MCF 10A (cell line): ENCODE data around the gene HAO2. TPM values are rescaled to one million over a fixed set of nuclear protein-coding genes. Genes with fewer than 3 reads are reported as not detected.

ENCODE experiments used
- BruUV-seq: library from RNA; stranded (reverse); fragments of 400-500 nt; replicated peaks from 2 replicates; lab custom pipeline; 2021; lab: Mats Ljungman, UMichigan
- CTCF ChIA-PET: fragments of 300-600 bp; sonication (Branson Sonifier 250); formaldehyde crosslinking; extraction: SDS; loops from one replicate; lab custom pipeline; 2021; ENCODE audit warnings: antibody characterized with exemption, inconsistent platforms; lab: Yijun Ruan, JAX
- POLR2A ChIA-PET: fragments of 300-600, 350-650 bp; sonication (Branson Sonifier 250); formaldehyde crosslinking; extraction: SDS; loops from one replicate; lab custom pipeline; 2020; ENCODE audit warnings: antibody characterized with exemption, inconsistent platforms; lab: Yijun Ruan, JAX
- DNase-seq: peaks from one replicate; pipeline ENCODE4 v3.0.0-alpha.2; 2018; ENCODE audit not compliant: unreplicated experiment
- H3K27ac Mint-ChIP-seq: one replicate; pipeline ENCODE4 v1.8.0; 2022; ENCODE audit warnings: mild to moderate bottlenecking, low read depth, mixed read lengths; ENCODE audit not compliant: unreplicated experiment
- H3K27me3 Mint-ChIP-seq: one replicate; pipeline ENCODE4 v1.8.0; 2022; ENCODE audit warnings: mixed read lengths; ENCODE audit not compliant: insufficient read depth, unreplicated experiment
- H3K36me3 Mint-ChIP-seq: one replicate; pipeline ENCODE4 v1.8.0; 2022; ENCODE audit warnings: mild to moderate bottlenecking, moderate library complexity, mixed read lengths; ENCODE audit not compliant: insufficient read depth, unreplicated experiment
- H3K4me1 Mint-ChIP-seq: one replicate; pipeline ENCODE4 v1.8.0; 2022; ENCODE audit warnings: mixed read lengths; ENCODE audit not compliant: insufficient read depth, unreplicated experiment
- H3K4me3 Mint-ChIP-seq: one replicate; pipeline ENCODE4 v1.8.0; 2022; ENCODE audit warnings: mild to moderate bottlenecking, moderate library complexity, mixed read lengths; ENCODE audit not compliant: unreplicated experiment
- H3K9me3 Mint-ChIP-seq: one replicate; pipeline ENCODE4 v1.8.0; 2022; ENCODE audit warnings: mixed read lengths; ENCODE audit not compliant: unreplicated experiment
- CTCF ChIP-seq: fragments of 200-600 bp; IDR thresholded peaks from one replicate; pipeline ENCODE4 v1.8.0; 2022; ENCODE audit warnings: antibody characterized with exemption, mild to moderate bottlenecking; ENCODE audit not compliant: unreplicated experiment
- intact Hi-C: fragments of 100-400 bp; cut with micrococcal nuclease; formaldehyde crosslinking; loops from 2 replicates; pipeline ENCODE4 v1.14.1; 2022
- total RNA-seq: library from RNA; stranded (reverse); gene quantifications from 2 replicates; pipeline ENCODE4 v1.2.3, GENCODE V29; 2022

HAO2 gene
- total RNA-seq, 1 experiment from 2014 or later, result not detected

DNA sequence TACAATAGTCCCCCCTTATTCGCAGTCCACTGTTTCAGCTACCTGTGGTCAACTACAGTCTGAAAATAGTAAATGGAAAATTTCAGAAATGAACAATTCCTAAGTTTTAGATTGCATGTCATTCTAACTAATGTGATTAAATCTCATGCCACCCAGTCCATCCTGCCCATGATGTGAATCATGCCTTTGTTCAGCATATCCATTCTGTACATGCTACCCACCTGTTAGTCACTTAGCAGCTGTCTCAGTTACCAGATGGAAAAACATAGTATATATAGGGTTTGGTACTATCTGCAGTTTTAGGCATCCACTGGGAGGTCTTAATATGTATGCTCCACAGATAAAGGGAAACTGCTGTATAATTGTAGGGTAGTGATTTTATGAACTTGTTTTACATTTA, 16.6 kb upstream of the HAO2 start:
- ChIA-PET POLR2A (no interaction called here), CTCF (interaction anchor here (1.3 kb wide), 1 partner anchor 76 kb away, joined by 4 read pairs; no protein-coding TSS in a partner anchor)
- H3K36me3 Mint-ChIP-seq, result no peaks in the 10 kb centered on the region
- no peaks in the 10 kb centered on the region for H3K27me3 Mint-ChIP-seq
- peaks cover 13% of the 10 kb centered on the region for H3K9me3 Mint-ChIP-seq
- H3K4me3 Mint-ChIP-seq, result no peak overlapping the region
- H3K4me1 Mint-ChIP-seq, result no peaks in the 10 kb centered on the region
- no peak for TF ChIP-seq CTCF
- no TSS peak for BruUV-seq
- intact Hi-C loops, result no loop called here
- DNase-seq, result no peak
- H3K27ac Mint-ChIP-seq, result no peak overlapping the region

- H3K9me3 Mint-ChIP-seq, result peaks cover 13% of the 10 kb centered on the region
- intact Hi-C loops, result no loop called here
- no TSS peak for BruUV-seq
- CTCF ChIA-PET, result interaction anchor here (1.3 kb wide), 1 partner anchor 13 kb away, joined by 6 read pairs; no protein-coding TSS in a partner anchor
- H3K27ac Mint-ChIP-seq, result no peak overlapping the region
- TF ChIP-seq CTCF, result no peak
- no peak overlapping the region for H3K4me3 Mint-ChIP-seq
- DNase-seq, result no peak
- POLR2A ChIA-PET, result no interaction called here
- no peaks in the 10 kb centered on the region for H3K36me3 Mint-ChIP-seq
- H3K4me1 Mint-ChIP-seq, result peaks cover 7% of the 10 kb centered on the region
- no peaks in the 10 kb centered on the region for H3K27me3 Mint-ChIP-seq
These were observed 14.7 kb upstream of the HAO2 start for GRCh38 chr1:119353836-119354235.

- Mint-ChIP-seq H3K4me1 (peaks cover 10% of the 10 kb centered on the region), H3K36me3 (no peaks in the 10 kb centered on the region), H3K27me3 (no peaks in the 10 kb centered on the region), H3K27ac (peak overlapping the region; percentile 32), H3K9me3 (peaks cover 13% of the 10 kb centered on the region), H3K4me3 (no peak overlapping the region)
- TF ChIP-seq CTCF, result no peak
- ChIA-PET POLR2A (interaction anchor here (1.1 to 1.8 kb wide), 4 partner anchors 9 to 79 kb away, joined by 3 to 7 read pairs (median 4); no protein-coding TSS in a partner anchor), CTCF (interaction anchor here (0.6 to 5.4 kb wide), 12 partner anchors 9 to 1428 kb away, joined by 3 to 36 read pairs (median 3); partner anchors contain the start of gene HAO2)
- DNase-seq, result peak; percentile 92
- no TSS peak for BruUV-seq
- intact Hi-C loops, result no loop called here
These were observed 9.9 kb upstream of the HAO2 start for GRCh38 chr1:119358636-119359035.

DNA sequence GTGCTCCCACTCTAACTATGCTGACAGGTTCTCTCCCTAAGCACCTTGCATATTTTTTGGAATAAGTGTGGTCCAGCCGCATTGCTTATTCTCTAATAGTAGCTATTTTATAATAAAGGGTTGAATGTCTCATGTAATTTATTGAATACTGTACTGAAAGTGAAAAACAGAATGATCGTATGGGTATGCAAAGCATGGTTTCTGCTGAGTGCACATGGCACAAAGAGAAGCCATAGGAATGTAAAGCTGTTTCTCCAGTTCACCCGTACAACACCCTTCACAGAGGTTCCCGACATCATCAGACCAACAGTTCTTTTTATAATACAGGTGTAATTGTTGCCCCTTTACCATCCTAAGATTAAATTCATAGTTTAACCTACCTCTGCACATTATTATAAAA, 8.9 kb upstream of the HAO2 start:
- ChIA-PET POLR2A (no interaction called here), CTCF (interaction anchor here (0.9 to 5.4 kb wide), 3 partner anchors 7 to 84 kb away, joined by 3 to 36 read pairs (median 17); partner anchors contain the start of gene HAO2)
- intact Hi-C loops, result no loop called here
- no peak overlapping the region for H3K27ac Mint-ChIP-seq
- no peak for TF ChIP-seq CTCF
- no peaks in the 10 kb centered on the region for H3K36me3 Mint-ChIP-seq
- no peak for DNase-seq
- no peak overlapping the region for H3K4me3 Mint-ChIP-seq
- H3K27me3 Mint-ChIP-seq, result no peaks in the 10 kb centered on the region
- peaks cover 18% of the 10 kb centered on the region for H3K4me1 Mint-ChIP-seq
- BruUV-seq, result no TSS peak
- peaks cover 13% of the 10 kb centered on the region for H3K9me3 Mint-ChIP-seq
